GM18526 (cell line): Measurements from ENCODE around the gene CALHM3.

Source experiments
- POLR2A ChIP-seq: IDR thresholded peaks from 3 replicates; pipeline ENCODE4 v1.6.1; 2011; ENCODE audit not compliant: insufficient read length; ENCODE audit errors: extremely low read depth

The CALHM3 gene

GRCh38 chr10:103448746-103449145, 30.3 kb downstream of the CALHM3 start:
- no peak for TF ChIP-seq POLR2A

GRCh38 chr10:103447187-103447586, 31.9 kb downstream of the CALHM3 start:
- TF ChIP-seq POLR2A: no peak

GRCh38 chr10:103445767-103446567, 33.1 kb downstream of the CALHM3 start:
- no peak for TF ChIP-seq POLR2A

GRCh38 chr10:103445366-103445765, 33.7 kb downstream of the CALHM3 start:
- TF ChIP-seq POLR2A: no peak

- no peak for TF ChIP-seq POLR2A
Measured at GRCh38 chr10:103444478-103444877, 34.6 kb downstream of the CALHM3 start.

- no peak for TF ChIP-seq POLR2A
Measured at GRCh38 chr10:103443475-103444185, 35.4 kb downstream of the CALHM3 start.

- no peak for TF ChIP-seq POLR2A
Measured at GRCh38 chr10:103442031-103442461, 37.0 kb downstream of the CALHM3 start.

- no peak for TF ChIP-seq POLR2A
Measured at GRCh38 chr10:103441611-103442010, 37.4 kb downstream of the CALHM3 start.

- no peak for TF ChIP-seq POLR2A
Measured at GRCh38 chr10:103441206-103441605, 37.8 kb downstream of the CALHM3 start.

- no peak for TF ChIP-seq POLR2A
Measured at GRCh38 chr10:103440416-103440815, 38.6 kb downstream of the CALHM3 start.

GRCh38 chr10:103439776-103440175, 39.3 kb downstream of the CALHM3 start:
- TF ChIP-seq POLR2A: no peak

- no peak for TF ChIP-seq POLR2A
Measured at GRCh38 chr10:103433858-103434257, 45.2 kb downstream of the CALHM3 start.

GRCh38 chr10:103431902-103432301, 47.1 kb downstream of the CALHM3 start:
- no peak for TF ChIP-seq POLR2A

- TF ChIP-seq POLR2A: no peak
Measured at GRCh38 chr10:103429647-103430046, 49.4 kb downstream of the CALHM3 start.

GRCh38 chr10:103428989-103429643, 49.9 kb downstream of the CALHM3 start:
- no peak for TF ChIP-seq POLR2A

GRCh38 chr10:103427866-103428265, 51.2 kb downstream of the CALHM3 start:
- TF ChIP-seq POLR2A: no peak
